NCI-H128 (cell line): Measurements from ENCODE around the gene BSCL2.
A peak's percentile ranks its signal among the peaks of the same experiment; 100 is the strongest.
"Not testable (repeated sequence)": the region's sequence is repeated elsewhere in the genome, so short reads cannot be mapped to it uniquely, and the experiment has no call there.

Source experiments
- DNase-seq: peaks from one replicate; lab custom pipeline; 2025; ENCODE audit not compliant: unreplicated experiment; lab: John Stamatoyannopoulos, UW

Gene BSCL2

GRCh38 chr11:62688491-62688890, 18.7 kb downstream of the BSCL2 start:
- no peak for DNase-seq

- no peak for DNase-seq
Measured at GRCh38 chr11:62687508-62688396, 19.5 kb downstream of the BSCL2 start.

- DNase-seq = no peak
Measured at GRCh38 chr11:62682518-62682917, 24.7 kb downstream of the BSCL2 start.

- no peak for DNase-seq
Measured at GRCh38 chr11:62680825-62681240, 26.4 kb downstream of the BSCL2 start.

GRCh38 chr11:62678770-62679696, 28.2 kb downstream of the BSCL2 start, which contains the start of gene UBXN1:
TSS of gene UBXN1 (minus strand) at chr11:62679073. CDS start at chr11:62678923, 150 bp downstream.
- DNase-seq = peak; percentile 53

GRCh38 chr11:62678433-62678769, 28.8 kb downstream of the BSCL2 start:
- no peak for DNase-seq

- DNase-seq = no peak
Measured at GRCh38 chr11:62677714-62678113, 29.5 kb downstream of the BSCL2 start.

GRCh38 chr11:62677156-62677555, 30.1 kb downstream of the BSCL2 start:
- DNase-seq = no peak

- DNase-seq = no peak
Measured at GRCh38 chr11:62676698-62677097, 30.5 kb downstream of the BSCL2 start.

- DNase-seq = not testable (repeated sequence)
Measured at GRCh38 chr11:62675415-62675814, 31.8 kb downstream of the BSCL2 start.

- no peak for DNase-seq
Measured at GRCh38 chr11:62673196-62673525, 34.1 kb downstream of the BSCL2 start.

GRCh38 chr11:62671608-62672389, 35.4 kb downstream of the BSCL2 start, which contains the start of the genes LBHD1 and UQCC3:
TSS of gene LBHD1 (minus strand) at chr11:62672267. CDS start at chr11:62670031, 2,236 bp downstream.
TSS of gene UQCC3 (plus strand) at chr11:62671673. CDS start at chr11:62671746, 73 bp downstream.
- DNase-seq = peak; percentile 81

- DNase-seq = no peak
Measured at GRCh38 chr11:62671236-62671607, 36.0 kb downstream of the BSCL2 start.

- no peak for DNase-seq
Measured at GRCh38 chr11:62669420-62670161, 37.6 kb downstream of the BSCL2 start.

GRCh38 chr11:62667460-62667859, 39.8 kb downstream of the BSCL2 start:
- no peak for DNase-seq

- no peak for DNase-seq
Measured at GRCh38 chr11:62666259-62666926, 40.8 kb downstream of the BSCL2 start.

- DNase-seq = no peak
Measured at GRCh38 chr11:62665599-62666258, 41.5 kb downstream of the BSCL2 start.

GRCh38 chr11:62665075-62665598, 42.1 kb downstream of the BSCL2 start, which contains the start of the genes C11orf98 and CSKMT:
TSS of gene C11orf98 (minus strand) at chr11:62665210. CDS start at chr11:62665169, 41 bp downstream.
TSS of gene CSKMT (plus strand) at chr11:62665312. CDS start at chr11:62665880, 568 bp downstream.
- DNase-seq = peak; percentile 91
